ENCODE data around the gene CCND1. TPM values are rescaled to one million over a fixed set of nuclear protein-coding genes. Genes with fewer than 3 reads are reported as not detected.
A peak's percentile ranks its signal among the peaks of the same experiment; 100 is the strongest.
"Not testable (repeated sequence)": the region's sequence is repeated elsewhere in the genome, so short reads cannot be mapped to it uniquely, and the experiment has no call there.

Gene CCND1
- total RNA-seq, 1 experiment from 2014 or later: 579 TPM

DNA sequence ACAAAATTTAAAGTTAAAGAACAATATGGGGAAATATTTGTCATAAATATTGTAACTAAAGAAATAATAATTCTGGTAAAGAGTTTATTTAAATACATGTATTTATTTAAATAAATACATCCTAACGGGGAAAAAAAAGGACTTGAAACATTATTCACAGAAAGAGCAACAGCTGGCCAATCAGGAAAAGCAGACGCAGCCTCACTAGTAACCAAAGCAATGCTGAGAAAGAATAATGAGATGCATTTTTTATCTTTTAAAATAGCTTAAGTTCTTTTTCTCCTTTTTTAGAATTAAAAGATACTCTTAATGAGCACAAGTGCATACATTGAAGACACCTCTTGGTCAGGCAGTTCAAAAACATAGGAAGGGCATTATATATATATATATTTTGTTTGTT is 36.8 kb downstream of the CCND1 start:
- Histone ChIP-seq H3K27me3 (replicated peaks) (no peaks in the 10 kb centered on the region), H3K4me3 (no peak overlapping the region), H3K4me1 (replicated peaks) (peaks cover 22% of the 10 kb centered on the region), H3K36me3 (peaks cover 16% of the 10 kb centered on the region), H3K27ac (no peak overlapping the region), H3K9me3 (replicated peaks) (no peaks in the 10 kb centered on the region)
- no peak for DNase-seq (ENCODE audit: low read depth in 1 of 2, low spot score in 2 of 2)

DNA sequence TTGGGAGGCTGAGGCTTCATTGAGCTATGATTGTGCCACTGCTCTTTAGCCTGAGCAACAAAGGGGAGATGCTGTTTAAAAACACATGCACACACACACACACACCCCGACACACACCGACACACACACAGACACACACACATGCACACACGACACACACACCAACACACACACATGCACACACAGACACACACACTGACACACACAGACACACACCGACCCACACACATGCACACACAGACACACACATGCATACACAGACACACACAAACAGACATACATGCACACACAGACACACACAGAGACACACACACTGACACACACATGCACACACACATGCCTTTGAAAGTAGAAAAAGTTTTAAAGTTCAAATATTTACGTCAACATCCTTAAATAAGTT is 39.7 kb downstream of the CCND1 start:
- no peaks in the 10 kb centered on the region for H3K9me3 ChIP-seq (replicated peaks)
- no peak overlapping the region for H3K27ac ChIP-seq
- DNase-seq (ENCODE audit: low read depth in 1 of 2, low spot score in 2 of 2): no peak
- no peaks in the 10 kb centered on the region for H3K27me3 ChIP-seq (replicated peaks)
- no peaks in the 10 kb centered on the region for H3K36me3 ChIP-seq
- H3K4me1 ChIP-seq (replicated peaks): peaks cover 14% of the 10 kb centered on the region
- H3K4me3 ChIP-seq: no peak overlapping the region

DNA sequence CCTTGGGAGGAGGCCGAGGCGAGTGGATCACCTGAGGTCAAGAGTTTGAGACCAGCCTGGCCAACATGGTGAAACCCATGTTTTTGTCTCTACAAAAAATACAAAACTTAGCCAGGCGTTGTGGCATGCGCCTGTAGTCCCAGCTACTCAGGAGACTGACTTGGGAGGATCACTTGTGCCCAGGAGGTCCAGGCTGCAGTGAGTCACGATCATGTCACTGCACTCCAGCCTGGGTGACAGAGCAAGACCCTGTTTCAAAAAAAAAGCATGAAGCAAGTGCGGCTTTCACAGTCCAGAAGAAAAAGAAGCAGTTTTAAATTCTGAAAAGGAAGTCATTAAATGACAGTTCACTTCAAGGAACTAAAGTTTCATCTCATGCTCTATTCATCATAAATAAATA is 41.3 kb downstream of the CCND1 start:
- no peak overlapping the region for H3K27ac ChIP-seq
- no peak overlapping the region for H3K4me3 ChIP-seq
- peaks cover 17% of the 10 kb centered on the region for H3K4me1 ChIP-seq (replicated peaks)
- no peaks in the 10 kb centered on the region for H3K36me3 ChIP-seq
- peak; percentile 64 to 82 for DNase-seq (ENCODE audit: low read depth in 1 of 2, low spot score in 2 of 2)
- no peaks in the 10 kb centered on the region for H3K9me3 ChIP-seq (replicated peaks)
- H3K27me3 ChIP-seq (replicated peaks): no peaks in the 10 kb centered on the region

DNA sequence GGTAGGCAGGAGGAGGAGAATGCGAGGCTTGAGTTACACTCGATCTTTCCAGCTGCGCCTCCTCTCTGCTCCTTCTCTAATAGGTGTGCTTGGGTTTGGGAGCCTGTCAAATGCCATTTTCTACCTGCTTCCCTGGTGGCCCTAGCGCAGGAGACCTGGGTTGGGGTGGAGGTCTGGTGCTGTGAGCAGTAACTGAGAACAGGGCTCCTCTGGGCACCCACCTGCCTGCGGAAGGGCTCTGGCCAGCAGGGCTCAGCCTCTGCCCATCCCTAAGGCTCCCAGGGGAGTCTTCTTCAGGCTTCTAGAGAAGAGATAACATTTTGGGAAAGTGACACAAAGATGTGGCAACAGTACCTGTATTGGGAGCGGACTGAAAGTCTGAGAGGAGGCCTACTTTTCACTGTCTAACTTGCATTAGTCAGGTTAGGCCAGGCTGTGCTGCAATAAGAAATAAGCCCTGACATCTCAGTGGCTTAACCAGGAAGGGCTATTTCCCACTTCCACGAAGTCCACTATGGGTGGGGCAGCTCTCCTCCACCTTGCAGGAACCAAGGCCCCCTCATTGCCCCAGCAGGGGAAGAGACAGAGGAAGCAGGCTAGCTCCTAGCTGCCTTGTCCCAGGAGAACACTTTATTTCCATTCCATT is 41.8 kb downstream of the CCND1 start:
- no peaks in the 10 kb centered on the region for H3K27me3 ChIP-seq (replicated peaks)
- H3K4me1 ChIP-seq (replicated peaks): peaks cover 17% of the 10 kb centered on the region
- H3K9me3 ChIP-seq (replicated peaks): no peaks in the 10 kb centered on the region
- no peaks in the 10 kb centered on the region for H3K36me3 ChIP-seq
- no peak for DNase-seq (ENCODE audit: low read depth in 1 of 2, low spot score in 2 of 2)
- no peak overlapping the region for H3K4me3 ChIP-seq
- H3K27ac ChIP-seq: no peak overlapping the region

DNA sequence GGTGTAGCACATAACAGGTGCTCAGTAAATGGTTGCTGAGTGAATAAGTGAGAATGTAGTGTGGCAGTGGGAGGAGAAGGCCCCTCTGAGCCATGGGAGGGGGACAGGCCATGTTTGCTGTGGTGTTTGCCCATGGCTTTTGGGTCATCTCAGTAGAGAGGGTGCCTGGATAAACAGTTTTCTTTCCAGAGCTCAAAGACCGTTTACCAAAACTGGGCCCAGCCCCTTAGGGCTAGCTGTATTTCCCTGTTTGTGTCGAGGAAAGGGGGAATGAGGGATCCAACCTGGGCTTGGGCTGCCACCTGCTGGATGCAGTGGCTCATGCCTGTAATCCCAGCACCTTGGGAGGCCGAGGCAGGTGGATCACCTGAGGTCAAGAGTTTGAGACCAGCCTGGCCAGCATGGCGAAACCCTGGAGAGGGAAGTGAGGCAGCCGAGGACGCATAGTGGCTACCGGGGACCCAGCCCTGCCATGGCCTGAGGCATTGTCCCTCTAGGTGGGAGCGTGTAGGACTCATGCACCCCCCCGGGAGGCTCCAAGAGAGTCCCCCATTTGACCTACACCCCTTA is 42.9 kb downstream of the CCND1 start:
- H3K4me3 ChIP-seq: no peak overlapping the region
- no peak overlapping the region for H3K27ac ChIP-seq
- no peaks in the 10 kb centered on the region for H3K9me3 ChIP-seq (replicated peaks)
- peak; percentile 55 to 67 for DNase-seq (ENCODE audit: low read depth in 1 of 2, low spot score in 2 of 2)
- no peaks in the 10 kb centered on the region for H3K27me3 ChIP-seq (replicated peaks)
- no peaks in the 10 kb centered on the region for H3K36me3 ChIP-seq
- H3K4me1 ChIP-seq (replicated peaks): peaks cover 17% of the 10 kb centered on the region

DNA sequence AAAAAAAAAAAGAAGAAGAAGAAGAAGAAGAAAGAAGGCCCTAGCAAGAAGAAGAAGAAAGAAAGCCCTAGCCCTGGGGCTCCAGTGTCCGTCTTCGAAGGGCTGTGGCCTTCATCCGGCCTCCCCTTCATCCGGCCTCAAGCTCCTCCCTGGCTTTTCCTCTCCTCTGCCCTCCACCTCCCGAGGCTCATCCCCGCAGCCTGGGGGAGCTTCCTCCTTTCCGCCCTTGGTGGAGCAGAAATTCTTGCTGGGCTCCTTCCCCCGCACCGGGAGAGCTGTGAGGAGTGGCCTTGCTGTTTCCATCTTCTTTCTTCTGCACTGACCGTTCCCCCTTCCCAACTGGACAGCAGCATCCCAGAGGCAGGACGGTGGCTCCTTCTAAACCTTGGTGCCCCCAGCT is 43.7 kb downstream of the CCND1 start:
- H3K4me3 ChIP-seq: no peak overlapping the region
- no peak for DNase-seq (ENCODE audit: low read depth in 1 of 2, low spot score in 2 of 2)
- no peaks in the 10 kb centered on the region for H3K9me3 ChIP-seq (replicated peaks)
- H3K4me1 ChIP-seq (replicated peaks): peaks cover 17% of the 10 kb centered on the region
- H3K27me3 ChIP-seq (replicated peaks): no peaks in the 10 kb centered on the region
- no peak overlapping the region for H3K27ac ChIP-seq
- H3K36me3 ChIP-seq: no peaks in the 10 kb centered on the region

DNA sequence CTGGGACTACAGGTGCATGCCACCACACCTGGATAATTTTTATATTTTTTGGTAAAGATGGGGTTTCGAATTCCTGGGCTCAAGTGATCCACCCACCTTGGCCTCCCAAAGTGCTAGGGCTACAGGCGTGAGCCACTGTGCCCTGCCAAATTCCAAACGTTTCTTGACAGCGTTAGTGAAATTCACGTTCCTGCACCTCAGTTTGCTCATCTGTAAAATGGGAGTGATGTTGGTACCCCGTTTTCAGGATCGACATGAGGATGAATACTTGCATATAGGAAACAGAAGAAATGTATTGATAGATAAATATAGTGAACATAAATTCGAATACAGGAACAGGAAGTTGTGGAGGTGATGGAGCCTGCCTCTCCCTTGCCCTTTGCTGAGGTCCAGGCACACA is 44.4 kb downstream of the CCND1 start:
- Histone ChIP-seq H3K9me3 (replicated peaks) (no peaks in the 10 kb centered on the region), H3K4me3 (no peak overlapping the region)

DNA sequence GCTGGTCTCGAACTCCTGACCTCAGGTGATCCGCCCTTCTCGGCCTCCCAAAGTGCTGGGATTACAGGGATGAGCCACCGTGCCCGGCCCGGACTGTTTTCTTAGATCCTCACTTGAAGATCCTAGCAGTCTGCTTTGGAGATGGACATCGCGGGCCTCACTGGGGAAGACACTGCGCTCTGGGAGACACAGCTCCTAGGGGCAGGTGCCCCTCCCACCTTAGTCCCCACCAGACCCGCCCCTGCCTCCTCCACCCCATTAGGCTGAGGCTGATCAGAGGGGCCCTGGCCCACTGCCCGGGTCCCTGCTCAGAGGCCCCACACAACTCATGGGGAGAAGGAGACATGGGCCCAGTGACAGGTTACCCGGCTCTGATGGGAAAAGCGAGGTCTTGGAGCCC is 45.5 kb downstream of the CCND1 start:
- Histone ChIP-seq H3K9me3 (replicated peaks) (no peaks in the 10 kb centered on the region), H3K4me3 (no peak overlapping the region), H3K36me3 (no peaks in the 10 kb centered on the region), H3K4me1 (replicated peaks) (peaks cover 17% of the 10 kb centered on the region), H3K27me3 (replicated peaks) (no peaks in the 10 kb centered on the region), H3K27ac (no peak overlapping the region)
- DNase-seq (ENCODE audit: low read depth in 1 of 2, low spot score in 2 of 2): peak in 1 of 2 experiments; percentile 67

More for the DNA sequence above, 44.4 kb downstream of the CCND1 start:
- H3K27ac ChIP-seq: no peak overlapping the region
- no peaks in the 10 kb centered on the region for H3K36me3 ChIP-seq
- DNase-seq (ENCODE audit: low read depth in 1 of 2, low spot score in 2 of 2): no peak
- H3K27me3 ChIP-seq (replicated peaks): no peaks in the 10 kb centered on the region
- H3K4me1 ChIP-seq (replicated peaks): peaks cover 17% of the 10 kb centered on the region

DNA sequence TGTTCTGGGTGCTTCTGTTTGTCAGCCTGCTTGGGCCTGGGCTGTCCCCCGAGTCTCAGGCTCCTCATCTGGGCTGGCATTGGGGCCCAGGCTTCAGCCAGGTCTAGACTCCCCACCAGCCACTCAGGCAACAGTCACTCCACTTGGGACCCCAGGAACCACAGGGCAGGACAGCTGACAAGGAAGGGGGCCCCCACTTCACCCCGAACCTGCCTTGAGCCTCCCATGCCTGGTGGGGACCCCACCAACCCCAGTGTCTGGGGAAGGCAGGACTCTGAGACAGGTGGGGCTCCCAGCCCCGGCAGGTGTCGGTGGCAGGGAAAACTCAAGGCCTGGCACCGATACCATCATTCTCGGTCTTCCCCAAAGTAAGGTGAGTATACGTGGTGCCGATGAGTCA is 45.9 kb downstream of the CCND1 start:
- H3K27me3 ChIP-seq (replicated peaks): no peaks in the 10 kb centered on the region
- no peaks in the 10 kb centered on the region for H3K36me3 ChIP-seq
- peaks cover 15% of the 10 kb centered on the region for H3K4me1 ChIP-seq (replicated peaks)
- H3K27ac ChIP-seq: no peak overlapping the region
- DNase-seq (ENCODE audit: low read depth in 1 of 2, low spot score in 2 of 2): no peak
- no peak overlapping the region for H3K4me3 ChIP-seq
- no peaks in the 10 kb centered on the region for H3K9me3 ChIP-seq (replicated peaks)

DNA sequence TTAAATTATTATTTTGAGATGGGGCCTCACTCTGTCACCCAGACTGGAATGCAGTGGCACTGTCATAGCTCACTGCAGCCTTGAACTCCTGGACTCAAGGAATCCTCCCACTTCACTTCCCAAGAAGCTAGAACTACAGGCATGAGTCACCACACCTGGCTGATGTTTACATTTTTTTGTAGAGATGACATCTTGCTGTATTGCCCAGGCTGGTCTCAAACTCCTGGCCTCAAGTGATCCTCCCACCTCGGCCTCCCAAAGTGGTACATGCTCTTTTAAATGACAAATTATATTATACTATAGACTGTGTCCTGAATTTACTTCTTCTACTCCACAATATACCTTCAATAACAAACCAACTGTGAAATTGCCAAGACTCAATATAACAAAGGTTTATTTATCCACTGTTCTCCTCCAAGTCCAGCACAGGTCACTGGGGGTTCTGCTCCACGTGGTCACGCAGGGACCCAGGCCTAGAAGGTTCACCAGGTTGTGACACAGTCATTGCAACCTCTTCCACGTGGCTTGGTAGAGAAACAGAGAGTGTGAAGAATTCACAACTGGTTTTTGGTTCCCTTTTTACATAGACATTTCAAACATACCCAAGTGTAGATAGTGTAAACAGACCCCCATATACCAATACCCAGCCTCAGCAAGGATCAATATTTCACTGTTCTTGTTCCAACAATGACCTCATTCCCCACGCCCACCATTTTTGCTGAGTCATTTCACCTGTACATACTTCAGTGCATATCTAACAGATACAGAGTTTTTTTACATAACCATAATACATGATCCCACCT is 47.2 kb downstream of the CCND1 start:
- H3K4me3 ChIP-seq; H3K27ac ChIP-seq; H3K4me1 ChIP-seq (replicated peaks); H3K9me3 ChIP-seq (replicated peaks); H3K27me3 ChIP-seq (replicated peaks); H3K36me3 ChIP-seq; DNase-seq (ENCODE audit: low read depth in 1 of 2, low spot score in 2 of 2): not testable (repeated sequence)

DNA sequence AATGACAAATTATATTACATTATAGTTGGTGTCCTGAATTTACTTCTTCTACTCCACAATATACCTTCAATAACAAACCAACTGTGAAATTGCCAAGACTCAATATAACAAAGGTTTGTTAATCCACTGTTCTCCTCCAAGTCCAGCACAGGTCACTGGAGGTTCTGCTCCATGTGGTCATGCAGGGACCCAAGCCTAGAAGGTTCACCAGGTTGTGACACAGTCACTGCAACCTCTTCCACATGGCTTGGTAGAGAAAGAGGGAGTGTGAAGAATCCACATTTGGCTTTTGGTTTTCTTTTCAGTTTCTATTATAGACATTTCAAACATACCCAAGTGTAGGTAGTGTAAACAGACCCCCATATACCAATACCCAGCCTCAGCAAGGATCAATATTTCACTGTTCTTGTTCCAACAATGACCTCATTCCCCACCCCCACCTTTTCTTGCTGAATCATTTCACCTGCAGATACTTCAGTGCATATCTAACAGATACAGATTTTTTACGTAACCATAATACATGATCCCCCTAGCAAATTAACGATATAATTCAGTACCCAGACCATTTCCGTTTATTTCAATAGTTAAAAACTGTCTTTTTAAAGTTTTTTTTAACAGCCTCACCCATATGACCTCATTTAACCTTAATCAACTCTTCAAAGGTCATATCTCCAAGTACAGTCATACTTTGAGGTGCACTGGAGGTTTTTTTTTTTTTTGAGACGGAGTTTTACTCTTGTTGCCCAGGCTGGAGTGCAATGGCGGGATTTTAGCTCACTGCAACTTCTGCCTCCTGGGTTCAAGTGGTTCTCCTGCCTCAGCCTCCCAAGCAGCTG is 48.7 kb downstream of the CCND1 start:
- DNase-seq (ENCODE audit: low read depth in 1 of 2, low spot score in 2 of 2): no peak
- Histone ChIP-seq H3K4me1 (replicated peaks) (peaks cover 16% of the 10 kb centered on the region), H3K27ac (no peak overlapping the region), H3K27me3 (replicated peaks) (no peaks in the 10 kb centered on the region), H3K9me3 (replicated peaks) (peaks cover 5% of the 10 kb centered on the region; the same call in 1 of the 2 replicates), H3K36me3 (no peaks in the 10 kb centered on the region), H3K4me3 (no peak overlapping the region)

DNA sequence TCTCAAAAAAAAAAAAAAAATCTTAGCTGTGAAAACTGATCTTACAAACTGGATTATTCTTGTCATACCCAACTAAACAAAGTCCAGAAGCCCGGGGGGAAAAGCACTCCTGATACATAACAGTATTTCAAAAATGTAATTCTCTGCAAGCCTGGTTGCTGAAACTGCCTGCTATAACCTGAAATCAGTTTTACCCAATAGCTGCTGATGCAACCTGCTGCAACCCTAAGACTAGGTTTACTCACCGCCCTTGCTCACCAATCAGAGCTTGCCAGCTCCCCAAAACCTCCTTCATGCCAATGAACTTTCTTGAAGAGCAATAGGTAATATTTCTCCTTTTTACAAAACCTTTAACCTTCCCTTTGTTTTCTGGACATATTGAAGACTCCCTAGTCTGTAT is 50.5 kb downstream of the CCND1 start:
- peaks cover 29% of the 10 kb centered on the region for H3K4me1 ChIP-seq (replicated peaks)
- H3K27ac ChIP-seq: no peak overlapping the region
- no peak for DNase-seq (ENCODE audit: low read depth in 1 of 2, low spot score in 2 of 2)
- peaks cover 5% of the 10 kb centered on the region; the same call in 1 of the 2 replicates for H3K9me3 ChIP-seq (replicated peaks)
- H3K4me3 ChIP-seq: no peak overlapping the region
- H3K36me3 ChIP-seq: no peaks in the 10 kb centered on the region
- no peaks in the 10 kb centered on the region for H3K27me3 ChIP-seq (replicated peaks)

DNA sequence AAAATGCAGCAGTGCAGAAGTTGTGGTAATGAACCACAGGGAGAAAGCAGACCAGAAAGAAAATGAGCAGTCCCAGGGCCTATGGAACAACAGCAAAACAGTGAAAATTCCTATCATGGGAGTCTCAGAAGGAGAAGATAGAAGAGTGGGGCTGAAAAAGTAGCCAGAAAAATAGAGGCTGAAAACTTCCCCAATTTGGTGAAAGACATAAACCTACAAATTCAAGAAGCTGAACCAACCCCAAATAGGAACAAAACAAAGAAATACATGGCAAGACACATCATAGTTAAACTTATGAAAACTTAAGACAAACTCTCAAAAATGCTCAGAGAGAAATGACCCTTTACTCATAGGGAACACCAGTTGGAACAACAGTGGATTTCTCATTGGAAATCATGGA is 51.5 kb downstream of the CCND1 start:
- Histone ChIP-seq H3K4me1 (replicated peaks) (peaks cover 30% of the 10 kb centered on the region), H3K4me3 (no peak overlapping the region), H3K36me3 (no peaks in the 10 kb centered on the region), H3K27me3 (replicated peaks) (no peaks in the 10 kb centered on the region), H3K9me3 (replicated peaks) (peaks cover 5% of the 10 kb centered on the region; the same call in 1 of the 2 replicates), H3K27ac (no peak overlapping the region)
- DNase-seq (ENCODE audit: low read depth in 1 of 2, low spot score in 2 of 2): no peak

Measured in SJSA1 (cell line).